Ishikawa (cell line): Measurements from ENCODE around the gene CCDC17.

Experiments
- CEBPB ChIP-seq: IDR thresholded peaks from 2 replicates; pipeline ENCODE4 v1.6.1; 2012
- EGR1 ChIP-seq: IDR thresholded peaks from 2 replicates; pipeline ENCODE4 v1.6.1; 2012
- EP300 ChIP-seq: IDR thresholded peaks from 2 replicates; pipeline ENCODE4 v1.6.1; 2012; ENCODE audit warnings: borderline replicate concordance
- MAX ChIP-seq: IDR thresholded peaks from 2 replicates; pipeline ENCODE4 v1.6.1; 2012
- TAF1 ChIP-seq: IDR thresholded peaks from 2 replicates; pipeline ENCODE4 v1.6.1; 2012; ENCODE audit warnings: low read depth, mild to moderate bottlenecking
- TEAD4 ChIP-seq: IDR thresholded peaks from 2 replicates; pipeline ENCODE4 v1.6.1; 2012
- YY1 ChIP-seq: IDR thresholded peaks from 2 replicates; pipeline ENCODE4 v1.6.1; 2012; ENCODE audit warnings: low read depth
- TF ChIP-seq, protein P1 (sequence below): IDR thresholded peaks from 2 replicates; pipeline ENCODE4 v1.6.1; 2012; ENCODE audit warnings: low read depth, mild to moderate bottlenecking

GRCh38 chr1:45669379-45669778, 45.5 kb upstream of the CCDC17 start:
- TF ChIP-seq MAX = no peak
- TF ChIP-seq TAF1 = no peak
- no peak for TF ChIP-seq YY1
- TF ChIP-seq, protein P1, sequence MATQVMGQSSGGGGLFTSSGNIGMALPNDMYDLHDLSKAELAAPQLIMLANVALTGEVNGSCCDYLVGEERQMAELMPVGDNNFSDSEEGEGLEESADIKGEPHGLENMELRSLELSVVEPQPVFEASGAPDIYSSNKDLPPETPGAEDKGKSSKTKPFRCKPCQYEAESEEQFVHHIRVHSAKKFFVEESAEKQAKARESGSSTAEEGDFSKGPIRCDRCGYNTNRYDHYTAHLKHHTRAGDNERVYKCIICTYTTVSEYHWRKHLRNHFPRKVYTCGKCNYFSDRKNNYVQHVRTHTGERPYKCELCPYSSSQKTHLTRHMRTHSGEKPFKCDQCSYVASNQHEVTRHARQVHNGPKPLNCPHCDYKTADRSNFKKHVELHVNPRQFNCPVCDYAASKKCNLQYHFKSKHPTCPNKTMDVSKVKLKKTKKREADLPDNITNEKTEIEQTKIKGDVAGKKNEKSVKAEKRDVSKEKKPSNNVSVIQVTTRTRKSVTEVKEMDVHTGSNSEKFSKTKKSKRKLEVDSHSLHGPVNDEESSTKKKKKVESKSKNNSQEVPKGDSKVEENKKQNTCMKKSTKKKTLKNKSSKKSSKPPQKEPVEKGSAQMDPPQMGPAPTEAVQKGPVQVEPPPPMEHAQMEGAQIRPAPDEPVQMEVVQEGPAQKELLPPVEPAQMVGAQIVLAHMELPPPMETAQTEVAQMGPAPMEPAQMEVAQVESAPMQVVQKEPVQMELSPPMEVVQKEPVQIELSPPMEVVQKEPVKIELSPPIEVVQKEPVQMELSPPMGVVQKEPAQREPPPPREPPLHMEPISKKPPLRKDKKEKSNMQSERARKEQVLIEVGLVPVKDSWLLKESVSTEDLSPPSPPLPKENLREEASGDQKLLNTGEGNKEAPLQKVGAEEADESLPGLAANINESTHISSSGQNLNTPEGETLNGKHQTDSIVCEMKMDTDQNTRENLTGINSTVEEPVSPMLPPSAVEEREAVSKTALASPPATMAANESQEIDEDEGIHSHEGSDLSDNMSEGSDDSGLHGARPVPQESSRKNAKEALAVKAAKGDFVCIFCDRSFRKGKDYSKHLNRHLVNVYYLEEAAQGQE = no peak
- TF ChIP-seq EGR1 = no peak
- TF ChIP-seq EP300 = no peak
- no peak for TF ChIP-seq CEBPB
- TF ChIP-seq TEAD4 = no peak
